Lower leg skin (tissue), 4 donors: Measurements from ENCODE around the gene CTSW. TPM values are rescaled to one million over a fixed set of nuclear protein-coding genes. Genes with fewer than 3 reads are reported as not detected.

Source experiments
- DNase-seq, 2 donors: peaks; one replicate each; pipeline ENCODE4 v3.0.0-alpha.2; 2019; ENCODE audit warnings: low spot score in 2 of 2
- H3K4me3 ChIP-seq: fragments of 200-600 bp; sonication (generic); 2 replicates; pipeline ENCODE4 v1.5.1; 2017; ENCODE audit warnings: mild to moderate bottlenecking, low read depth; ENCODE audit not compliant: poor library complexity, severe bottlenecking
- POLR2A ChIP-seq, 2 donors: fragments of 450-650 bp; IDR thresholded peaks; one replicate each; pipeline ENCODE4 v1.6.1; 2016 to 2017; ENCODE audit warnings: antibody characterized with exemption in 2 of 2, mild to moderate bottlenecking in 1 of 2, moderate library complexity in 1 of 2
- WGBS, 2 donors: methylation state at CpG; one replicate each; pipeline ENCODE4 v1.1.5; 2018; 5-methylcytosine and 5-hydroxymethylcytosine counted together
- intact Hi-C: fragments of 100-400 bp; cut with DNase I; formaldehyde crosslinking; loops from one replicate; pipeline ENCODE4 v1.15.0; 2023; ENCODE audit warnings: low total_unique reads
- total RNA-seq, 4 donors: library from RNA; depleted of rRNA; stranded (reverse); fragments of >200 nt; gene quantifications; one replicate each; pipeline ENCODE4 v1.1.0, GENCODE V29; 2016
- TF ChIP-seq, protein P1 (sequence below), 3 donors: fragments of 450-650 bp; IDR thresholded peaks; one replicate each; pipeline ENCODE4 v1.5.1; 2016; ENCODE audit warnings: antibody characterized with exemption in 3 of 3, mild to moderate bottlenecking in 3 of 3, moderate library complexity in 2 of 3

The CTSW gene
- total RNA-seq, 4 donors from 2014 or later = 0.29 to 0.55 (median 0.29) TPM; not detected in 1

DNA sequence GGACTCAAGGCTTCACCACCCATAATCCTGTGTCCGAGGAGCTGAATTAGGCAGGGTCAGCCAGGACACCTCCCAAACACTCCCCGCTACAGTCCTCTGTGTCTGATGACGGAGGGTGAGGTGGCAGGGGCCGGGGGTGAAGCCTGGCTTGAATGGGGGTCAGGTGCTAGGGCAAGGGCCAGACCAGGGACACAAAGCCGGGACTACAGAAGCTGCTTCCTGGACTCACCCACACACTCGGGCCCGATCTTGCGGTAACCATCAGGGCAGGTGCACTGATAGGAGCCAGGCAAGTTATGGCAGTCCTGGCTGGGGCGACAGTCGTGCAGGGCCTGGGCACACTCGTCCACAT is 9.4 kb upstream of the CTSW start:
- H3K4me3 ChIP-seq = no peak overlapping the region

DNA sequence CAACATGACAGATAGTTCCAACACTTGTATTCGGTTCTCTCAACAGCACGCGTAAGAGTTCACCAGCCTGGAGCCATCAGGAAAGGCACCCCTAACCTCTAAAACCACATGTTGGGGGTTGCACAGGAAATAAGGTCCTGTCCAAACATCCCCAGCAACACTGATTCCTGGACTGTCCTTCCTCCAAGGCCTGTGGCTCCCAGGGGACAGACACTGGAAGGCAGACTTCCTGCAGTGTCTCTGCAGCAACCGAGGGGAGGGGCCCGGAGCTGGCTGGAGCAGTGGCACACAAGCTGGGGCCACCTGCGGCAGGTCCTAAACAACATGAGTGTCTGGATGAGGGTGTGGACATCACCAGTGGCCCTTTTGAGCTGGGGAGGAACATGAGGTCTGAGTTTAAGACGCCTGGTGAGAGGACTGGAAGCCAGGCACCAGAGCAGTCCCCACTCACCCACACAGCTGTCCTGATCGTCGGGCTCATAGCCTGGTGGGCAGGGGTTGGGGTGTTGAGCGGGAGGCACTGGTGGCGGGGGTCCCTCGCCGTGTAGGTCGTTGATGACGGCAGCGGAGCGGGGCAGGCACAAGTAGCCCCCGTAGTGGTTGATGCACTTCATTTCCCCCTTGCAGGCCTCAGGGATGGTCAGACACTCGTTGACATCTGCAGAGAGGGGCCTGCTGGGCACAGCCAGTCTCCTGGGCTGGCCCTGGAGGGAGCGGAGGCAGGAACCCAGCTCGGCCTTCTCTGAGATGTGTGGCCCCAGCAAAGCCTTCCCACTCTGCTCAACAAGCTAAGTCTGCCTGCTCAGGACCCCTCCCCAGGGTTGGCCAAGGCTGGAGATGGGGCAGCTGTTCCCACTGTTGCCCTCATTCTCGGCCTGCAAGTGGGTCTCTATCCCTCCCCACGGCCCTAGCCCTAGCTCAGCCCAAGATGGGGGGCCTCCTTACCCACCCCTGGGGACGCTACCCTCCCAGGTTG is 8.6 kb upstream of the CTSW start:
- intact Hi-C loops = no loop called here
- no peak overlapping the region for H3K4me3 ChIP-seq
- WGBS, 2 donors = 76 to 77% methylated on average over 21 to 24 of the region's 24 CpGs
- no peak for TF ChIP-seq POLR2A (IDR thresholded peaks at IDR 0.05)
- TF ChIP-seq, protein P1, sequence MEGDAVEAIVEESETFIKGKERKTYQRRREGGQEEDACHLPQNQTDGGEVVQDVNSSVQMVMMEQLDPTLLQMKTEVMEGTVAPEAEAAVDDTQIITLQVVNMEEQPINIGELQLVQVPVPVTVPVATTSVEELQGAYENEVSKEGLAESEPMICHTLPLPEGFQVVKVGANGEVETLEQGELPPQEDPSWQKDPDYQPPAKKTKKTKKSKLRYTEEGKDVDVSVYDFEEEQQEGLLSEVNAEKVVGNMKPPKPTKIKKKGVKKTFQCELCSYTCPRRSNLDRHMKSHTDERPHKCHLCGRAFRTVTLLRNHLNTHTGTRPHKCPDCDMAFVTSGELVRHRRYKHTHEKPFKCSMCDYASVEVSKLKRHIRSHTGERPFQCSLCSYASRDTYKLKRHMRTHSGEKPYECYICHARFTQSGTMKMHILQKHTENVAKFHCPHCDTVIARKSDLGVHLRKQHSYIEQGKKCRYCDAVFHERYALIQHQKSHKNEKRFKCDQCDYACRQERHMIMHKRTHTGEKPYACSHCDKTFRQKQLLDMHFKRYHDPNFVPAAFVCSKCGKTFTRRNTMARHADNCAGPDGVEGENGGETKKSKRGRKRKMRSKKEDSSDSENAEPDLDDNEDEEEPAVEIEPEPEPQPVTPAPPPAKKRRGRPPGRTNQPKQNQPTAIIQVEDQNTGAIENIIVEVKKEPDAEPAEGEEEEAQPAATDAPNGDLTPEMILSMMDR (IDR thresholded peaks at IDR 0.05) = no peak
- no peak for DNase-seq

More for the DNA sequence above, 9.4 kb upstream of the CTSW start:
- 77 to 82% methylated on average over 10 to 11 of the region's 11 CpGs for WGBS, 2 donors
- no peak for DNase-seq
- intact Hi-C loops = no loop called here
- TF ChIP-seq, protein P1 (IDR thresholded peaks at IDR 0.05) = no peak
- TF ChIP-seq POLR2A (IDR thresholded peaks at IDR 0.05) = no peak

DNA sequence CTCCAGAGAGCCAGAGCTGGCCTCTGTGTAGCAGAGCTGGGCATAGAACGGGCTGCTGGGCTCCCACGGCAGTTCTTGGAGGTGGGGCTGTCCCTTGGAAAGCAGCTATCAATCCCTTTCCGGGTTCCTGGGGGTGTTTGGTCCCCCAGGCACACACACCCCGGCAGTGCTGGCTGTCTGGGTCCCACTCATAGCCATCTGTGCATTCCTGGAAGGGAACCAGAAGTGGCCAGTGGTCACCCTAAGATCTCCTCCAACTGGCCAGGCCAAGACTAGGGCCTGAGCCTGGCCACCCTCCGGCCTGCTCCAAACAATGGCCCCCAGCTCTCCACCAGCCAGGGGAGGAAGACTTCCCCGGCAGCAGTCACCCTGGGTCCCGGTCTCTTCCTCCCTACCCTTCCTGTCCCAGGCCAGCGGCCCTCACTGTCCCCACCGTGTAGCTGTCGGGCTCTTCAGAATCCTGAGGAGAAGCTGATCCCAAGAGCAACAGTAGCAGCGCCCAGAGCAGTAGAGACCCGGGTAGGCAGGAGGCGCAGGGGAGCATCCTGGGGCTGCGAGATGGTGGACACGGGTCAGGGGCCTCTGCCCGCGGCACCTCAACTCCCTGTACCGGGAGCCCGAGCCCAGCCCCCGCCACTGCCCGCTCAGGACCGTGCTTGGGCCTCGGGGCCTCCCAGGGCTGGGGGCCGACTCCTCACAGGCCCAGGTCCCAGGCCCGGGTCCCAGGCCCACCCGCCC is 7.7 kb upstream of the CTSW start:
- WGBS, 2 donors = 43 to 54% methylated on average over 15 to 20 of the region's 26 CpGs
- no peak for DNase-seq
- H3K4me3 ChIP-seq = peak overlapping the region; percentile 18
- TF ChIP-seq, protein P1 (IDR thresholded peaks at IDR 0.05) = no peak
- no peak for TF ChIP-seq POLR2A (IDR thresholded peaks at IDR 0.05)
- intact Hi-C loops = no loop called here

GRCh38 chr11:65872586-65873317 is 6.9 kb upstream of the CTSW start, which contains the start of gene EFEMP2:
Gene EFEMP2 (minus strand): TSS chr11:65872800. CDS start chr11:65872354, 446 bp downstream.
- no peak for TF ChIP-seq POLR2A (IDR thresholded peaks at IDR 0.05)
- TF ChIP-seq, protein P1 (IDR thresholded peaks at IDR 0.05) = no peak
- intact Hi-C loops = no loop called here
- WGBS, 2 donors = 0 to 2% methylated on average over 15 to 16 of the region's 69 CpGs
- DNase-seq = peak in 1 of 2 donors; percentile 92
- H3K4me3 ChIP-seq = peak within 1 kb of the TSS; percentile 49

DNA sequence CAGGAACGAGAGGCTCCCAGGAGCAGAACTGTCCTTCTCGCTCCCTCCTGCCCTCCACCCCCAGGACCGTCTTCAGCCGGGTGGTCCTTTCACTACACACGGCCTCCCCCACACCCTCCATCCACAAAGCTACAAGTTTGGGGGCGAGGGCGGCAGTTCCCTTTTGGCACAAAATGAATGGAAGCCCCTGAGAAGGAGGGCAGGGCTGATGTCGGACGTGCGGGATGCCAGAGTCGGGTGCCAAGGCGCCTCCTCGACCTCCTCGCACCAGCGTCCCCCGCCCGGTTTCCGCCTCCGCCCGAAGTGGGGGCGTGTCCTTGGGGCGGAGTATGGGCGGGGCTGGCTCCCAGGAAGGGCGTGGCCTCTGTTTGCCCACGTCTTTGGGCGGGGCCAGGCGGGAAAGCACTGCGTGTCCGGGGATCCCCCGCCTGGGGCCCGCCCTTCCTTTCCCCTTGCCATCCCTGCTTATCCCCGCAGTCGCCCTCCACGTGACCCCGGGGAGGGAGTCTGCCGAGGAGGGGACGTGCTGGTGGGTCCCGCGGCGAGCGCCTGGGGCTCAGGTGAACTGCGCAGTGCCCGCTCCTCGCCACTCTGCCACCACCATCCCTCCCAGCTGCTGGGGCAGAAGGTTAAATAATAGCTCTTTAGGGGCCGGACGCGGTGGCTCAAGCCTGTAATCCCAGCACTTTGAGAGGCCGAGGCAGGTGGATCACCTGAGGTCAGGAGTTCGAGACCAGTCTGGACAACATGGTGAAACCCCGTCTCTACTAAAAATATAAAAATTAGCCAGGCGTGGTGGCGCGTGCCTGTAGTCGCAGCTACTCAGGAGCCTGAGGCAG is 6.1 kb upstream of the CTSW start:
- 8 to 10% methylated on average over 30 to 41 of the region's 54 CpGs for WGBS, 2 donors
- peak; percentile 94 to 99 for DNase-seq
- intact Hi-C loops = no loop called here
- peak overlapping the region; percentile 49 for H3K4me3 ChIP-seq
- no peak for TF ChIP-seq POLR2A (IDR thresholded peaks at IDR 0.05)
- TF ChIP-seq, protein P1 (IDR thresholded peaks at IDR 0.05) = no peak
